Spleen (tissue), 7 donors: Measurements from ENCODE around the gene RBM39.

Experiments
- POLR2A ChIP-seq, 3 donors: fragments of 450-650 bp; IDR thresholded peaks; one replicate each; pipeline ENCODE4 v1.5.1; 2017; ENCODE audit warnings: antibody characterized with exemption in 3 of 3, mild to moderate bottlenecking in 1 of 3
- POLR2AphosphoS5 ChIP-seq, 3 donors: sonication (generic); formaldehyde crosslinking; IDR thresholded peaks; one replicate each; pipeline ENCODE4 v1.5.1; 2017; ENCODE audit warnings: antibody characterized with exemption in 3 of 3
- TF ChIP-seq, protein P1 (sequence below), 11 experiments: fragments of 200-600 bp in 7 of 11; fragments of 450-650 bp in 4 of 11; sonication (generic) in 4 of 11; IDR thresholded peaks in 8 of 11; conservative IDR thresholded peaks in 3 of 11; 1 replicate in 7 of 11; 2 replicates in 4 of 11; pipeline versions ENCODE4 v1.4.0 to v1.8.0; 2016 to 2021; ENCODE audit warnings: antibody characterized with exemption in 11 of 11, inconsistent platforms in 4 of 11, mild to moderate bottlenecking in 1 of 11
- donor health status: DM: no; HTN: no; CAD: no; lungs with moderate emphysema.
- donor health status: DM: no; HTN: no; CAD: no.
- donor health status: DM: no; HTN: no; CAD: no.

GRCh38 chr20:35697696-35698297 lies 44.3 kb downstream of the RBM39 start:
- TF ChIP-seq, protein P1, sequence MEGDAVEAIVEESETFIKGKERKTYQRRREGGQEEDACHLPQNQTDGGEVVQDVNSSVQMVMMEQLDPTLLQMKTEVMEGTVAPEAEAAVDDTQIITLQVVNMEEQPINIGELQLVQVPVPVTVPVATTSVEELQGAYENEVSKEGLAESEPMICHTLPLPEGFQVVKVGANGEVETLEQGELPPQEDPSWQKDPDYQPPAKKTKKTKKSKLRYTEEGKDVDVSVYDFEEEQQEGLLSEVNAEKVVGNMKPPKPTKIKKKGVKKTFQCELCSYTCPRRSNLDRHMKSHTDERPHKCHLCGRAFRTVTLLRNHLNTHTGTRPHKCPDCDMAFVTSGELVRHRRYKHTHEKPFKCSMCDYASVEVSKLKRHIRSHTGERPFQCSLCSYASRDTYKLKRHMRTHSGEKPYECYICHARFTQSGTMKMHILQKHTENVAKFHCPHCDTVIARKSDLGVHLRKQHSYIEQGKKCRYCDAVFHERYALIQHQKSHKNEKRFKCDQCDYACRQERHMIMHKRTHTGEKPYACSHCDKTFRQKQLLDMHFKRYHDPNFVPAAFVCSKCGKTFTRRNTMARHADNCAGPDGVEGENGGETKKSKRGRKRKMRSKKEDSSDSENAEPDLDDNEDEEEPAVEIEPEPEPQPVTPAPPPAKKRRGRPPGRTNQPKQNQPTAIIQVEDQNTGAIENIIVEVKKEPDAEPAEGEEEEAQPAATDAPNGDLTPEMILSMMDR (IDR thresholded peaks at IDR 0.05 in 8 of 11, conservative IDR thresholded peaks at IDR 0.05 in 3 of 11) = no peak
- no peak for TF ChIP-seq POLR2A (IDR thresholded peaks at IDR 0.05)
- TF ChIP-seq POLR2AphosphoS5 (IDR thresholded peaks at IDR 0.05) = no peak
